HUES64 (cell line): Measurements from ENCODE around the gene REEP6.

Experiments
- H3K27ac ChIP-seq: 2 replicates; pipeline ENCODE4 v1.7.0; 2013; ENCODE audit warnings: low read depth, low read length, inconsistent platforms
- H3K27me3 ChIP-seq: 2 replicates; pipeline ENCODE4 v1.6.1; 2013; ENCODE audit warnings: mild to moderate bottlenecking, low read length; ENCODE audit not compliant: insufficient read depth
- H3K36me3 ChIP-seq: 2 replicates; pipeline ENCODE4 v1.6.1; 2013; ENCODE audit warnings: mild to moderate bottlenecking, low read length; ENCODE audit not compliant: insufficient read depth
- H3K4me1 ChIP-seq: 2 replicates; pipeline ENCODE4 v1.6.1; 2013; ENCODE audit warnings: mild to moderate bottlenecking, low read length, moderate library complexity; ENCODE audit not compliant: insufficient read depth
- H3K4me3 ChIP-seq: 2 replicates; pipeline ENCODE4 v1.5.1; 2013; ENCODE audit warnings: mild to moderate bottlenecking, low read length, moderate library complexity
- H3K9ac ChIP-seq: 2 replicates; pipeline ENCODE4 v1.6.1; 2013; ENCODE audit warnings: mild to moderate bottlenecking, low read depth, low read length
- H3K9me3 ChIP-seq: 2 replicates; pipeline ENCODE4 v1.6.1; 2013; ENCODE audit warnings: low read depth, low read length; ENCODE audit not compliant: insufficient read depth
- WGBS: fragments of 150-250, 120-280 bp; methylation state at CpG from one replicate; pipeline ENCODE4 v1.1.7; 2013; ENCODE audit warnings: missing lambda C conversion rate; 5-methylcytosine and 5-hydroxymethylcytosine counted together

REEP6 gene

DNA sequence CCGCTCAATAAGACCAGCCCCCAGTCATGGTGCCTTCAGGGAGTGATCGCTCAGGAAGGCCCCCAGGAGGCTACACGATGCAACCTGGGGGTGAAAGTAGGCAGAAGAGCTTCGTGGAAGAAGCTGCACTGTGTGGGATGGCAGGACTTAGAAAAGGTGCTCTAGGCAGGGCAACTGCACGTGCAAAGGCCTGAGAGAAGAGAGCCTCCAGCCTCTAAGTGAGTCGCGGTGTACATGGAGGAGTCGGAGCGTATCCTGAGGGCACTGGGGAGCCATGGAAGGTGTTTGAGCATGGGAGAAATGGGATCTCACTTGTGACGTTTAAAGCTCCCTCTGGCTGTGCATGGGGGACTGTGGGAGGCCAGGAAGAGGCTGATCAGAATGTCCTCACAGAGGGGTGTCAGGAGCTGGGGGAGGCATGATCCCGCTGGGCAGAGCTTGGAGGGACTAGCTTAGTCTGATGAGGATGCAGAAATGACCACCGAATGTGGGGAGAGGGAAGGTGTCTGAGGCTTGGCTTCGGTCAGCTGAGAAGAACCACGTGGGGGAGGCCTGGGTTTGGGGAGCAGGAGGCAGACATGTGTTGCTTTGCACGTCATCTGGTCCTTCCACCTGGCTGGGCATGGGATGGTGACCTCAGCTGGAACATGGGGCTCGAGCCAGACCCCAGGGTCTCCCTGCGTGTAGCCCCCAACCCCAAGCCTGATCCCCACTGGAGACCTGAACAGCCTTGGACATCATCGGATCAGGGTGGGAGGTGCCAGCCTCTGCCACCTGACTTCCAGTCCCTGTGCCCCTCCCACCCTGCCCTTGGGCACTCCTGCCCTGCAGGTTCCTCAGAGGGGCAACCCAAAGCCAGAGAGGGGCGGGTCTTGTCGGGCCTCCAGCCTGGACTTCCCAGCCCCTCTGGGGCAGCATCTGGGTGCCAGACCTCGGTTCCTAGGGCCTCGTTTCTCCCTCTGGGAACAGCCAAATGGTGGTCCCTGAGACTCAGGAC lies 39.9 kb upstream of the REEP6 start:
- H3K4me1 ChIP-seq = peaks cover 6% of the 10 kb centered on the region
- H3K4me3 ChIP-seq = no peak overlapping the region

GRCh38 chr19:1451916-1452801 lies 38.8 kb upstream of the REEP6 start:
- H3K4me3 ChIP-seq = peak overlapping the region; percentile 24; the same call in 1 of the 2 replicates
- no peak overlapping the region for H3K27ac ChIP-seq
- peaks cover 81% of the 10 kb centered on the region for H3K27me3 ChIP-seq
- 44% methylated on average over 39 of the region's 39 CpGs for WGBS
- no peaks in the 10 kb centered on the region for H3K36me3 ChIP-seq
- no peaks in the 10 kb centered on the region for H3K9me3 ChIP-seq
- no peak overlapping the region for H3K9ac ChIP-seq
- H3K4me1 ChIP-seq = peaks cover 6% of the 10 kb centered on the region

More for the DNA sequence above, 39.9 kb upstream of the REEP6 start:
- no peak overlapping the region for H3K9ac ChIP-seq
- H3K9me3 ChIP-seq = no peaks in the 10 kb centered on the region
- no peak overlapping the region for H3K27ac ChIP-seq
- H3K27me3 ChIP-seq = peaks cover 82% of the 10 kb centered on the region
- 55% methylated on average over 22 of the region's 22 CpGs for WGBS
- H3K36me3 ChIP-seq = no peaks in the 10 kb centered on the region

GRCh38 chr19:1452802-1453524 lies 38.0 kb upstream of the REEP6 start:
- H3K4me3 ChIP-seq = no peak overlapping the region
- H3K27me3 ChIP-seq = peaks cover 80% of the 10 kb centered on the region
- H3K36me3 ChIP-seq = no peaks in the 10 kb centered on the region
- no peak overlapping the region for H3K9ac ChIP-seq
- H3K9me3 ChIP-seq = no peaks in the 10 kb centered on the region
- H3K4me1 ChIP-seq = peaks cover 6% of the 10 kb centered on the region
- no peak overlapping the region for H3K27ac ChIP-seq
- WGBS = 65% methylated on average over 30 of the region's 30 CpGs

- Histone ChIP-seq H3K4me1 (peaks cover 6% of the 10 kb centered on the region), H3K4me3 (no peak overlapping the region), H3K27me3 (peaks cover 78% of the 10 kb centered on the region), H3K9ac (no peak overlapping the region), H3K27ac (no peak overlapping the region), H3K9me3 (no peaks in the 10 kb centered on the region), H3K36me3 (no peaks in the 10 kb centered on the region)
- 41% methylated on average over 33 of the region's 33 CpGs for WGBS
These were observed 37.2 kb upstream of the REEP6 start for GRCh38 chr19:1453525-1454364.

- Histone ChIP-seq H3K4me1 (peaks cover 6% of the 10 kb centered on the region), H3K36me3 (no peaks in the 10 kb centered on the region), H3K9me3 (no peaks in the 10 kb centered on the region), H3K4me3 (peak overlapping the region; percentile 5; the same call in 1 of the 2 replicates), H3K27me3 (peaks cover 72% of the 10 kb centered on the region), H3K9ac (no peak overlapping the region; the same call in 1 of the 2 replicates), H3K27ac (no peak overlapping the region)
- 65% methylated on average over 20 of the region's 22 CpGs for WGBS
These were observed 36.0 kb upstream of the REEP6 start for GRCh38 chr19:1455002-1455335.

DNA sequence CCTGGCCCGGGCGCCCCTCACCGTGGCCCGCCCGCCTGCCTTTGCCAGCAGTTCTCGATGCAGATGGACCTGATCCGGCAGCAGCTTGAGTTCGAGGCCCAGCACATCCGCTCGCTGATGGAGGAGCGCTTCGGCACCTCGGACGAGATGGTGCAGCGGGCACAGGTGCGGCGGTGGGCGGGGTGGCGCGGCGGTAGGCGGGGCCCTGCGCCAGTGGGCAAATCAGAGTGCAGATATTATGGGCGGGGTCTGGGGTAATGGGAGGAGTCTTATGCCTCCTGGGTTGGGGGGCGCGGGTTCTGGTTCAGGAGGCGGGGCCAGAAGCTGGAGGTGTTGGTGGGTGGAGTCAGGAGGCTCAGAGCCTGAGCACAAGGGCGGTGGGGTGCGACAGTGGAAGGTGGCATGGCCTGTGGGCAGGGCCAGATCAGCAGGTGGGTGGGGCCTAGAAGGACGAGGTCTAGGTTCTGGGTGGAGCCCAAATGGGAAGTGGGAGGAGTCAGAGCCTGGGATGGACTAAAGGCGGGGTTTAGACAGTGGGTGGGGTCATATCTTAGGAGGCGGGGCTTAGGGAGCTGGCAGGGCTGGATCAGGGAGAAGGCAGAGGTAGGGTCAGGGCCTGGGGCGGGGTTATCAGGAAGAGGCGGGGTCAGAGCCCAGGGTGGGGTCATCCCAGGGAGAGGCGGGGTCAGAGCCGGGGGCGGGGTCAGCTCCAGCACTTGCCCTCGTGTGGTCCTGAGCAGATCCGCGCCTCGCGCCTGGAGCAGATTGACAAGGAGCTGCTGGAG lies 35.5 kb upstream of the REEP6 start:
- Histone ChIP-seq H3K9me3 (no peaks in the 10 kb centered on the region), H3K27me3 (peaks cover 67% of the 10 kb centered on the region), H3K36me3 (no peaks in the 10 kb centered on the region), H3K4me3 (peak overlapping the region; percentile 5; the same call in 1 of the 2 replicates), H3K4me1 (peaks cover 6% of the 10 kb centered on the region), H3K27ac (no peak overlapping the region), H3K9ac (no peak overlapping the region; the same call in 1 of the 2 replicates)
- 79% methylated on average over 42 of the region's 42 CpGs for WGBS

- Histone ChIP-seq H3K27me3 (peaks cover 59% of the 10 kb centered on the region), H3K27ac (no peak overlapping the region), H3K9ac (no peak overlapping the region)
These were observed 34.7 kb upstream of the REEP6 start for GRCh38 chr19:1456121-1456900.

GRCh38 chr19:1457031-1457739 lies 33.8 kb upstream of the REEP6 start:
- Histone ChIP-seq H3K9me3 (no peaks in the 10 kb centered on the region), H3K9ac (no peak overlapping the region), H3K27ac (no peak overlapping the region), H3K27me3 (peaks cover 50% of the 10 kb centered on the region), H3K36me3 (no peaks in the 10 kb centered on the region), H3K4me1 (peaks cover 4% of the 10 kb centered on the region), H3K4me3 (no peak overlapping the region)
- 58% methylated on average over 48 of the region's 48 CpGs for whole genome bisulfite sequencing

More at GRCh38 chr19:1456121-1456900, 34.7 kb upstream of the REEP6 start:
- H3K4me1 ChIP-seq = peaks cover 6% of the 10 kb centered on the region
- 90% methylated on average over 43 of the region's 43 CpGs for WGBS
- H3K4me3 ChIP-seq = no peak overlapping the region
- no peaks in the 10 kb centered on the region for H3K36me3 ChIP-seq
- no peaks in the 10 kb centered on the region for H3K9me3 ChIP-seq

DNA sequence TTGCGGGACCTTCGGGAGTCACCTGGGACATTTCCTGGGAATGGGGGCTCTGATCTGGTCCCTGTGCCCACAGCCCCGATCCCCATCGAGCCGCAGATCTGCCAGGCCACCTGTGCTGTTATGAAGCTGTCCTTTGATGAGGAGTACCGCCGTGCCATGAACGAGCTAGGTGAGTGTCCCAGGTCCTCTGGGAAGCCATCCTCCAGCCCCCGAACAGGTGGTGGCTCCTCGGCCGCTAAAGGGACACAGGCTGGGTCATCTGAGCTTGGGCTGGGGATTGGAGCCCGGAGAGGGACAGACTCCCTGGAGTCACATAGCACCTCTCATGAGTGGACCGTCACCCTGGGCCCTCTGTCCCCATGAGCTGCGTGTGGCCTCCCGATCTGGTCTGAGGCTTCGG lies 33.1 kb upstream of the REEP6 start:
- no peak overlapping the region for H3K4me3 ChIP-seq
- no peak overlapping the region for H3K27ac ChIP-seq
- H3K36me3 ChIP-seq = no peaks in the 10 kb centered on the region
- H3K27me3 ChIP-seq = peaks cover 43% of the 10 kb centered on the region
- no peaks in the 10 kb centered on the region for H3K9me3 ChIP-seq
- WGBS = 89% methylated on average over 16 of the region's 16 CpGs
- H3K4me1 ChIP-seq = no peaks in the 10 kb centered on the region
- H3K9ac ChIP-seq = no peak overlapping the region
